ENCODE results near the gene SLC51B.

GRCh38 chr15:65052956-65053355 is 7.8 kb downstream of the SLC51B start:
- TF ChIP-seq CBX5 (IDR thresholded peaks at IDR 0.05; ENCODE audit: low read depth) = no peak
- no peak for TF ChIP-seq CTCF (IDR thresholded peaks at IDR 0.05 in 2 of 3, conservative IDR thresholded peaks at IDR 0.05 in 1 of 3; ENCODE audit: control insufficient read depth in 2 of 3, extremely low read depth in 1 of 3, insufficient read depth in 1 of 3, low read depth in 3 of 3, low read length in 3 of 3)
- no peak for TF ChIP-seq SUPT20H (IDR thresholded peaks at IDR 0.05; ENCODE audit: borderline replicate concordance, control insufficient read depth, low read depth, low read length)
- TF ChIP-seq NR2C2 (IDR thresholded peaks at IDR 0.05; ENCODE audit: borderline replicate concordance, control insufficient read depth, insufficient read length, low read depth) = no peak
- TF ChIP-seq RELA (IDR thresholded peaks at IDR 0.05; ENCODE audit: borderline replicate concordance, partially characterized antibody) = no peak
- TF ChIP-seq, protein P1, sequence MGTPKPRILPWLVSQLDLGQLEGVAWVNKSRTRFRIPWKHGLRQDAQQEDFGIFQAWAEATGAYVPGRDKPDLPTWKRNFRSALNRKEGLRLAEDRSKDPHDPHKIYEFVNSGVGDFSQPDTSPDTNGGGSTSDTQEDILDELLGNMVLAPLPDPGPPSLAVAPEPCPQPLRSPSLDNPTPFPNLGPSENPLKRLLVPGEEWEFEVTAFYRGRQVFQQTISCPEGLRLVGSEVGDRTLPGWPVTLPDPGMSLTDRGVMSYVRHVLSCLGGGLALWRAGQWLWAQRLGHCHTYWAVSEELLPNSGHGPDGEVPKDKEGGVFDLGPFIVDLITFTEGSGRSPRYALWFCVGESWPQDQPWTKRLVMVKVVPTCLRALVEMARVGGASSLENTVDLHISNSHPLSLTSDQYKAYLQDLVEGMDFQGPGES (IDR thresholded peaks at IDR 0.05) = no peak
- no peak for TF ChIP-seq HDAC2 (IDR thresholded peaks at IDR 0.05)
- no peak for TF ChIP-seq NFYB (IDR thresholded peaks at IDR 0.05; ENCODE audit: insufficient read depth, low read depth, low read length)
- TF ChIP-seq ZNF384 (IDR thresholded peaks at IDR 0.05; ENCODE audit: borderline replicate concordance, low read depth, low read length) = no peak
- no peak for TF ChIP-seq POLR2AphosphoS5 (IDR thresholded peaks at IDR 0.05; ENCODE audit: low read length)
- TF ChIP-seq TARDBP (IDR thresholded peaks at IDR 0.05; ENCODE audit: borderline replicate concordance) = no peak
- TF ChIP-seq, protein P2, sequence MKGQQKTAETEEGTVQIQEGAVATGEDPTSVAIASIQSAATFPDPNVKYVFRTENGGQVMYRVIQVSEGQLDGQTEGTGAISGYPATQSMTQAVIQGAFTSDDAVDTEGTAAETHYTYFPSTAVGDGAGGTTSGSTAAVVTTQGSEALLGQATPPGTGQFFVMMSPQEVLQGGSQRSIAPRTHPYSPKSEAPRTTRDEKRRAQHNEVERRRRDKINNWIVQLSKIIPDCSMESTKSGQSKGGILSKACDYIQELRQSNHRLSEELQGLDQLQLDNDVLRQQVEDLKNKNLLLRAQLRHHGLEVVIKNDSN (IDR thresholded peaks at IDR 0.05; ENCODE audit: borderline replicate concordance, extremely low read length, insufficient read depth, low read depth, low read length) = no peak
